NT2/D1 (cell line): ENCODE data around the gene RSAD1.

Experiments
- SUZ12 ChIP-seq: IDR thresholded peaks from 2 replicates; pipeline ENCODE4 v1.6.1; 2011; ENCODE audit not compliant: insufficient read length, insufficient read depth; ENCODE audit errors: extremely low read depth
- YY1 ChIP-seq: IDR thresholded peaks from 2 replicates; pipeline ENCODE4 v1.6.1; 2011; ENCODE audit not compliant: insufficient read length, insufficient read depth

DNA sequence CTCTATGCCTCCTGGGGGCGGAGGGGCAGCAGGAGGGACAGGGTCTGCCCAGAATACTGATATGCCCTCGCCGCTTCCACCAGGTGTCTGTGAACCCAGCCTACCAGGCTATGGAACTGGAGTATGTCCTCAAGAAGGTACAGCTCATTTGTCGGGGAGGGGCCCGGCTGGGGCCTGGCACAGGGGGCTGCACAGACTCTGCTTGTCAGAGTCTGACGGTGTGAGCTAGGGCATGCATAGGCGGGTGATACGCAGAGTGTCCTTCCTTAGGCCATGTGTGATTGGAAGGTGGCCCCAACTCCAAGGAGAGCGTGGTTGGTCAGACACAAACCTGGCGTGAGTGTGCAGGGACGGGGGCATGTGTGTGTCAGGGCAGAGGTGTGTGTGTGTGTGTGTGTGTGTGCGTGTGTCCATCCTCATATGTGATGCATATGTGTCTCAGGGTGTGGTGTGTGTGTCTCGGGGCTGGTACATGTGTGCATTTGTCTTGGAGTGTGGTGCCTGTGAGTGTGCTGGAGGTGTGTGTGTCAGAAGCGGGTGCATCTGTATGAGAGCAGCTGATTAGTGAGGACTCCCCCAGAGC, 17.0 kb upstream of the RSAD1 start:
- TF ChIP-seq YY1 (no peak), SUZ12 (no peak)
